ENCODE results near the gene SMTNL2.

SMTNL2 gene

GRCh38 chr17:4545217-4545951, 38.9 kb upstream of the SMTNL2 start:
- no peak for DNase-seq (ENCODE audit: low spot score)

GRCh38 chr17:4547118-4547906, 37.0 kb upstream of the SMTNL2 start:
- no peak for DNase-seq (ENCODE audit: low spot score)

DNA sequence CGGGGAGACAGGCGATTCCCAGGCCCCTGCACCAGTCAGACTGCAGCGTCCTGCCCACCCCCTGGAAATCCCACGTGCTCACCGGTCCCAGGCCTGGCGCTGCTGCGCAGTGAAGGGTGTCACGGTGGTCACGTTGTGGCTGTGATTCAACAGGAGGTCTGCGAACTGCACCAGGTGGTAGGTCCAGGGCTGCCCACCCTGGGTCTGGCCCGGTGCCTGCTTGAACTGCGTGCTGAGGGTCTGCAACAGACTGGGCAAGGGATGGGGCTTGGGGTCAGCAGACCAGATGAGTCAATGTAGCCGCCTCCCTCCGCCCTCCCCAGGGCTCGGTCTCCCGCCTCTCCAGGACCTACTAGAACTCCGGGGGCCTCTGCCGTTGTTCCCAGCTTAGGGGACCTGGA, 36.3 kb upstream of the SMTNL2 start:
- DNase-seq (ENCODE audit: low spot score) = no peak

- no peak for DNase-seq (ENCODE audit: low spot score)
Measured at GRCh38 chr17:4548721-4549531, 35.4 kb upstream of the SMTNL2 start.

GRCh38 chr17:4549781-4550533, 34.4 kb upstream of the SMTNL2 start:
- no peak for DNase-seq (ENCODE audit: low spot score)

DNA sequence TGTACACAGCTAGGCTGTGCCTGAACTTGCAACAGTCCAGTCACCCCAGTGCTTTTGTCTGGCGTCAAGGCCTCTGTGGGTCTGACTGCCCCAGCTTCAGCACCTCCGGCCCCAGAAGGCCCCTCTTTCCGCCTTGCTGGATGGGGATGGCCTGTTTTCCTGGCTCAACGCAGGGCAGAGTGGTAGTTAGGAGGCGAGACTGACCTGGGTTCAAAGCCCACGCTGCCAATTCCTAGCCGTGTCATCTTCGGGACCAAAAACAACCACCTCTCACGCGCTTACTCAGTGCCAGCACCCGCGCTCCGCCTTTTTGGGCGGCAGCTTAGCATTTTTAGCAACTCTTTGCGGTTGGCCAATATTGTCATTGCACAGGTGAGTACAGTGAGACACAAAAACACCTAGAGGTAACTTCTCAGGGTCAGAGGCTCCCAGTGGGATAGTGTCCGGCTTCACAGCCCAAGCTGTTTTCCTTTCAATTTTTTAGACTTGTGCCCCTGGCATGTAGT, 33.7 kb upstream of the SMTNL2 start:
- DNase-seq (ENCODE audit: low spot score) = no peak

- no peak for DNase-seq (ENCODE audit: low spot score)
Measured at GRCh38 chr17:4551141-4551540, 33.2 kb upstream of the SMTNL2 start.

DNA sequence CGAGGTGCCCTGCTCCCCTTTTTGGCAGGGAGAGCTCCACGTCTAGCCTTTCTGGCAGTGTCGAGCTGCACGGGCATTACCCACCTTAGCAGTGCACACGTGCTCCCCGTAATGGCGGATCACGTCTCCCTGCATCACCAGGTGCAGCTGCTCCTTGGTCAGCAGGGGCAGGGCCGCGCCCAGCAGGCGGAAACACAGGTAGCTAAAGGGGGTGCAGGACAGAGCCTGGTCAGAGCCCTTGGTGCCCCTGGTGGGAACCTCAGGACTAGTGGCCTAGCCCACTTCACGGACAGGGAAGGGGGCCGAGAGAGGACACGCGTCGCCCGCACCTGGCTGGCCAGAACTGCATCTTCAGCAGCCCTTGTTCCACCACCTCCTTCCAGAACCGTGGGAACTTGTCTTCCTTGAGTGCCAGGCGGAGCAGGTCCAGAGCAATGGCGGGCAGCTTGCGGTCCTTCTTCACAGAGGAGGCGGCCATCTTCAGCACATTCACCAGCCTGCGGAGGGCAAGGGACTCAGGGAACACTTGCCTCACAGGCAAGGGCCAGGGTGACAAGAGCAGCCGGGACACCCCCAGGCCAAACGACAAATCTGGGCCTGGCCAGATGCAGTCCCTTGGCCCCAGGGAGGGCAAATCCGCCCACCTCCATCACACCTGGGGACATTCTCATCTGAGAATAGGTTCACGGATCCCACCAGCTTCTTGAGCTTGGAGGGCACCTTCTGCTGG, 32.4 kb upstream of the SMTNL2 start:
- no peak for DNase-seq (ENCODE audit: low spot score)

GRCh38 chr17:4553669-4554068, 30.7 kb upstream of the SMTNL2 start:
- no peak for DNase-seq (ENCODE audit: low spot score)

DNA sequence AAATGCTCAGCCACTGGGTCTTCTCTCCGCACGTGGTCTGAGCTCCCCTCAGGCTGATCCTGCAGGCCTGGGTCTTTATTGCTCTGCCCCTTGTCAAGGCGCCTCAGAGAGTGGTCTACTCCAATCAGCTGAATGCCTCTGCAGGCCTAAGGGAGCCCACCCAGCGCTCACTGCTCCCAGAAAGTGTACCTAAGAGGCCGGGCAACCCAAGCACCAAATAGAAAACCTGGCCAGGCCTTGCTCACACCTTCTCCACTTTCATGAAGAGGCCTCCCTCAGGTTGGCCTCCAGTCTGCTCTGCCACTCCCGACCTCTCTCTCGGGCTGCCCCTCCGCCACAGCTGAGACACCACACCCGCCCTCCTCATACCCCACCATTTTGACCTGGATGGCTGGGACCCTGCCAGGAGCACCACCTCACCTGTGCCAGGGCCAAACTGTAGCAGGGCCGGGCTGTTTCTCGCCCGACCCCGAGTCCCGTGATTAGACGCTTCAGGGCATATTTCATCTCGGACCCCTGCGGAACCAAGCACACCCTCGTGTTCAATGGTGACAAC, 29.8 kb upstream of the SMTNL2 start:
- no peak for DNase-seq (ENCODE audit: low spot score)

DNA sequence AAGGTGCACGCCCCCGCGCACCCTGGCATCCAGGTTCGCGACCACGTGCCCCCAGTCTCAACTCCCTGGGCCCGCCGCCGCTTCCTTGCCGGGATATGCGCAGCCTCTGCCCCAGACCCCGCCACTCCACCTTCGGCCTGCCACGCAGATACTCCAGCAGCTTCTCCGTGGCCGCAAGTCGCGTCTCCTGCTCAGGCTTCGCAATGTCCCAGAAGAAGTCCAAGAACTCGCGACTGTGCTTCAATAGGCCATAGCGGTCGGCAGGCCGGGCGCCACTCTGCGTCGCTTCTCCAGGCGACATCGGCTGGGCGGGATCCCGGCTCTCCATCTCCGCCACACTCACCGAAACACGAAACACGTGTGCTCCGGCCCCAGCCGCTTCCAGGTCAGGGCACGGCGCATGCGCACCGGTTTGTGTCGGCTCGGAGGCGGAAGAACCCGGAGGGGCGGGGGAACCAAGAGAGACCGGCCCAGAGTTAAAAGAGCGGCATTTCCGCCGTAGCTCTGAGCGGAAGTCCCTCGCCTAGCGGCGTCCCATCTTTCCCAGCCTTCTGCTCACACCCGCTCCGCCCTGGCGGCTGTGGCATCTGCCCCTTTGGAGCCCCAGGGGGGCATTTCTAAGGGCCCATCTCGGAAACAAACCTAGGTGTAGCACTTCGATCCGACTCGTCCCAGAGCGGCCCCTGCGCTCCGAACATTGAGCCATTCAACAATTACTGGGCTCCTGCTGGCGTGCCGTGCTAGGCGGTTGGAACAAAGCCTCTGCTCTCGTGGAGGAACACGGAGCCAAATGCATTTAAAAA, 29.1 kb upstream of the SMTNL2 start, which contains the start of gene MYBBP1A:
TSS of gene MYBBP1A (minus strand) at position 388 of the 803 bp plus-strand sequence. CDS start at position 328, 60 bp downstream.
- DNase-seq (ENCODE audit: low spot score) = peak; percentile 100

- DNase-seq (ENCODE audit: low spot score) = no peak
Measured at GRCh38 chr17:4555873-4556759, 28.2 kb upstream of the SMTNL2 start.

- DNase-seq (ENCODE audit: low spot score) = no peak
Measured at GRCh38 chr17:4556996-4557395, 27.3 kb upstream of the SMTNL2 start.

DNA sequence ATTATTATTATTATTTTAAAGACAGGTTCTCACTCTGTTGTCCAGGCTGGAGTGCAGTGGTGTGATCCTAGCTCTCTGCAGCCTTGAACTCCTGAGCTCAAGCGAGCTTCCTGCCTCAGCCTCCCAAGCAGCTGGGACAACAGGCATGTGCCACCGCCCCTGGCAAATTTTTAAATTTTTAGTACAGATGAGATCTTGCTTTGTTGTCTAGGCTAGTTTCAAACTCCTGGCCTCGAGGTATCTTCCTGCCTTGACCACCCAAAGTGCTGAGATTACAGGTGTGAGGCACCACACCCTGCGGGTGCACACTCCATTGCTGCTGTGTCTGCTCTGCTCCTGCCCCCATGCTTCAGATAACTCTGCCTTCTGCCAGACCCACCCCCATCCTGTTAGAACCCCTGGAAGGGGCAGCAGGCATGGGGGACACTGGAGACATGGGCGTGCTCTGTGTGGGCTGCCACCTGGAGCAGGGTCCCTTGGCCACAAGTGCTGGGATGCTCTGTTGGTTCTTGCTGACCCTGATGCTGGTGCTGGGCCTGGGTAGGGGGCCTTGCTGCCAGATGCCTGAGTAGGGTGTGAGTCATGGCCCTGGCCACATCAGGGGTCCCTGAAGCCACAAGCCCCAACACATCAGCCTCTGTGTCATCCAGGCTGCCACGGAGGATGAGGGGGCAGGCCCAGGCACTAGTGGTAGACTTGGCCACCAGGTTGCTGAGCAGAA, 26.5 kb upstream of the SMTNL2 start:
- no peak for DNase-seq (ENCODE audit: low spot score)

GRCh38 chr17:4558347-4558971, 25.9 kb upstream of the SMTNL2 start:
- no peak for DNase-seq (ENCODE audit: low spot score)

DNA sequence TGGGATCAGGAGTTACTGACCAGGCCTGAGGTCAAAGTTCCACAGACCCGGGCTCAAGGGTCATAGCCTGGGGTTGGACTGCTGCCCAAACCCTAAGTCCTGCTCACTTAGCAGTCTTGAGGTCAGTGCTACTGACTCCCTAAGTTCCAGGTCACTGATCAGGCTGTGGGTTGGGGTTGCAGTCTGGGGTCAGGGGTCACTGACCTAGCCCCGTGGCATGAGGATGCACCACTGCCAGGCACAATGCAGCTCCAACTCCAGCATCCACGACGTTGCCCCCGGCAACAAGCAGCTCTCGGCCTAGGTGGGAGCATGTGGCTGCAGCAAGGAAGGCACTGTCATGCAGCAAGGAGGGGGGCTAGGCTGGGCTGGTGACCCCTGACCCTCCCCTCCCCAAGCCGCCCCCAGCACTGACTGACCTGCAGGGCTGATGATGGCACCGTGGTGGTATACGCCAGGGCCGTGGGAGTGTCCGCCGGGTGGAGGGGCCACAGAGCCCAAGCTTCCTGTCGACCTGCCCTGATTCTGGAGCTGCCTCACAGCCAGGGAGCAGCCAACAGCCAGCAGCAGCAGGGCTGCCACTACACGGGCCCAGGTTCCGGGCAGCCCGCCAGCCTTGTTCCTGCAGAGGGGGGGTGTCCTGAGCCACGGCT, 25.1 kb upstream of the SMTNL2 start:
- no peak for DNase-seq (ENCODE audit: low spot score)

DNA sequence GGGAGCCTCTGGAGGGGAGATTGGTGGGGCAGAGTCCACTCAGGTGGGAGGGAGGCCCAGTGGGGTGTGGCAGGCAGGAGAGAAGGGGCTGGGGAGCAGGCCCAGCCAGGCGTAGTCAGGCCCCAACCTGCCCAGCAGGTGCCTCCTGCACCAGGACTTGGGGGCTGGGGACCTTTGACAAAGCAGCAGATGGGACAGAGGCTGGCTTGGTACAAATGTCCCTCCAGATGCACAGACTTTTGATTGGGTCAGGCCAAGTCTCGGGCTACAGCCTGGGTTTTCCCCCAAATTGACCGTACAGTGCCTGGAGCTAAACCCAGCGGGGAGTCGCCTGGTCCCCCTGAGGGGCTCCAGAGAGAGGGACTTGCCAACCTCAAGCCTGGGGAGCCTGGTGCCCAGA, 24.4 kb upstream of the SMTNL2 start:
- no peak for DNase-seq (ENCODE audit: low spot score)
